ENCODE results near the gene SUPT6H. TPM values are rescaled to one million over a fixed set of nuclear protein-coding genes. Genes with fewer than 3 reads are reported as not detected.

Gene SUPT6H
- total and polyA plus RNA-seq, 2 donors (not counting 1 experiment from before 2014, with no cell fraction given), result 35.8 to 110 TPM

- no peak for TF ChIP-seq EZH2 (IDR thresholded peaks at IDR 0.05; ENCODE audit: borderline replicate concordance, insufficient read depth, low read depth, low read length, poor library complexity, severe bottlenecking)
- no peak for TF ChIP-seq CTCF (IDR thresholded peaks at IDR 0.05)
- POLR2A ChIA-PET, result no interaction called here
- no peak overlapping the region for H3K4me2 ChIP-seq (replicated peaks; ENCODE audit: low read depth, low read length, poor library complexity, severe bottlenecking)
Measured at GRCh38 chr17:28623696-28624095, 38.3 kb upstream of the SUPT6H start.

DNA sequence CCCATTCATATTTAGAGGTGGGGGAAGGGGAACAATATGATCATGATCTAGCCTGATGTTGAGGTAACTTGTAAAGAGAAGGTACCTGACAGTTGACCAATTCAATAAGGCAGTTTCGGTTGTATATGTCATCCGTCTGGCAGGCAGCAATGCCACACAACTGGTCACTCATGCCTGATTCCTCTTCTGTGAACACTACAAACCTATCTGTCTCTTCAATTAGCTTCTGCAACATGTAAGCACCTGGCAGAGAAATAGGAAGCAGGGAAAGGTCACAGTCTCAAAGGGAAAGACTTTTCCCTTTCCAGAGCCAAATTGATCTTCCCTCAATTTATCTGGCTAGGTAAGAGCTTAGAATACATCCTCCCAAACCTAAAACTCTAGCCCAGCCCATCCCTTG, 37.9 kb upstream of the SUPT6H start:
- no peaks in the 10 kb centered on the region for H3K9me3 ChIP-seq (ENCODE audit: control extremely low read depth in 1 of 3, control insufficient read depth in 2 of 3, insufficient read depth in 1 of 3, low read length in 2 of 3)
- ChIA-PET CTCF (no interaction called here), POLR2A (no interaction called here)
- no peak overlapping the region for H3K27ac ChIP-seq (ENCODE audit: low read length in 2 of 2)
- H2AFZ ChIP-seq (ENCODE audit: insufficient read depth, low read depth, low read length, poor library complexity, severe bottlenecking), result no peak overlapping the region
- ATAC-seq (ENCODE audit: low read depth) (no peak), DNase-seq (no peak)
- no peaks in the 10 kb centered on the region for H3K27me3 ChIP-seq (replicated peaks in 1 of 4; ENCODE audit: control extremely low read depth in 1 of 4, control insufficient read depth in 3 of 4, insufficient read depth in 4 of 4, low read length in 3 of 4)
- no peak overlapping the region for H3K9ac ChIP-seq (ENCODE audit: low read length)
- no CpG with 5 or more reads among the region's 2 CpGs for WGBS (ENCODE audit: insufficient coverage)
- H4K20me1 ChIP-seq (ENCODE audit: control insufficient read depth, insufficient read depth, low read length, poor library complexity, severe bottlenecking), result peaks cover 6% of the 10 kb centered on the region
- no peaks in the 10 kb centered on the region for H3K27me3 Mint-ChIP-seq
- H3K9me3 Mint-ChIP-seq (ENCODE audit: insufficient read depth), result no peaks in the 10 kb centered on the region
- intact Hi-C loops (cut with micrococcal nuclease), result no loop called here
- H3K4me3 ChIP-seq (ENCODE audit: control extremely low read depth in 1 of 5, extremely low read depth in 1 of 5, insufficient read depth in 1 of 5, low read depth in 2 of 5, low read length in 4 of 5), result no peak overlapping the region
- TF ChIP-seq CTCF (IDR thresholded peaks at IDR 0.05), result no peak
- no peak for TF ChIP-seq EZH2 (IDR thresholded peaks at IDR 0.05; ENCODE audit: borderline replicate concordance, insufficient read depth, low read depth, low read length, poor library complexity, severe bottlenecking)
- no peak overlapping the region for H3K4me3 Mint-ChIP-seq
- peaks cover 14 to 81% of the 10 kb centered on the region in 2 experiments for H3K36me3 ChIP-seq (replicated peaks in 1 of 2; ENCODE audit: control extremely low read depth in 1 of 2, control insufficient read depth in 1 of 2, extremely low read depth in 1 of 2, insufficient read depth in 2 of 2, low read length in 1 of 2)
- H3K4me1 ChIP-seq (ENCODE audit: control insufficient read depth in 2 of 2, insufficient read depth in 2 of 2, low read length in 2 of 2), result no peaks in the 10 kb centered on the region
- no peak overlapping the region for H3K4me2 ChIP-seq (replicated peaks; ENCODE audit: low read depth, low read length, poor library complexity, severe bottlenecking)
- H3K4me1 Mint-ChIP-seq, result no peaks in the 10 kb centered on the region
- H3K79me2 ChIP-seq (ENCODE audit: control insufficient read depth, insufficient read depth, low read length), result peaks cover 6% of the 10 kb centered on the region
- H3K27ac Mint-ChIP-seq, result no peak overlapping the region

More at GRCh38 chr17:28623696-28624095, 38.3 kb upstream of the SUPT6H start:
- peaks cover 6% of the 10 kb centered on the region for H4K20me1 ChIP-seq (ENCODE audit: control insufficient read depth, insufficient read depth, low read length, poor library complexity, severe bottlenecking)
- DNase-seq, result no peak
- Mint-ChIP-seq H3K27me3 (no peaks in the 10 kb centered on the region), H3K4me1 (no peaks in the 10 kb centered on the region), H3K27ac (no peak overlapping the region), H3K9me3 (ENCODE audit: insufficient read depth) (no peaks in the 10 kb centered on the region), H3K4me3 (no peak overlapping the region)
- no peak overlapping the region for H3K9ac ChIP-seq (ENCODE audit: low read length)
- intact Hi-C loops (cut with micrococcal nuclease), result no loop called here
- H2AFZ ChIP-seq (ENCODE audit: insufficient read depth, low read depth, low read length, poor library complexity, severe bottlenecking), result no peak overlapping the region
- no peaks in the 10 kb centered on the region for H3K9me3 ChIP-seq (ENCODE audit: control extremely low read depth in 1 of 3, control insufficient read depth in 2 of 3, insufficient read depth in 1 of 3, low read length in 2 of 3)
- H3K27me3 ChIP-seq (replicated peaks in 1 of 4; ENCODE audit: control extremely low read depth in 1 of 4, control insufficient read depth in 3 of 4, insufficient read depth in 4 of 4, low read length in 3 of 4), result no peaks in the 10 kb centered on the region
- WGBS (ENCODE audit: insufficient coverage), result 100% methylated on average over 2 of the region's 4 CpGs
- H3K79me2 ChIP-seq (ENCODE audit: control insufficient read depth, insufficient read depth, low read length), result peaks cover 5% of the 10 kb centered on the region
- ATAC-seq (ENCODE audit: low read depth), result no peak
- no peak overlapping the region for H3K4me3 ChIP-seq (ENCODE audit: control extremely low read depth in 1 of 5, extremely low read depth in 1 of 5, insufficient read depth in 1 of 5, low read depth in 2 of 5, low read length in 4 of 5)
- no peak overlapping the region for H3K27ac ChIP-seq (ENCODE audit: low read length in 2 of 2)
- peaks cover 15 to 85% of the 10 kb centered on the region in 2 experiments for H3K36me3 ChIP-seq (replicated peaks in 1 of 2; ENCODE audit: control extremely low read depth in 1 of 2, control insufficient read depth in 1 of 2, extremely low read depth in 1 of 2, insufficient read depth in 2 of 2, low read length in 1 of 2)
- H3K4me1 ChIP-seq (ENCODE audit: control insufficient read depth in 2 of 2, insufficient read depth in 2 of 2, low read length in 2 of 2), result no peaks in the 10 kb centered on the region
- CTCF ChIA-PET, result interaction anchor here (15.2 kb wide), 1 partner anchor 127 kb away, joined by 220 read pairs; no protein-coding TSS in a partner anchor
